Smooth muscle cell (in vitro differentiated cells): ENCODE measurements around the gene GOSR2. TPM values are rescaled to one million over a fixed set of nuclear protein-coding genes. Genes with fewer than 3 reads are reported as not detected.

Experiments used
- DNase-seq: peaks from one replicate; lab custom pipeline; 2025; ENCODE audit not compliant: unreplicated experiment; lab: John Stamatoyannopoulos, UW
- H2AFZ ChIP-seq: fragments of 200-600 bp; sonication (generic); 2 replicates; pipeline ENCODE4 v1.6.0; 2016; ENCODE audit warnings: antibody characterized with exemption, low read depth, mild to moderate bottlenecking
- H3F3A ChIP-seq: fragments of 200-600 bp; sonication (generic); 2 replicates; pipeline ENCODE4 v1.6.0; 2017; ENCODE audit warnings: antibody characterized with exemption, low read depth
- H3K27ac ChIP-seq: fragments of 200-600 bp; sonication (generic); 2 replicates; pipeline ENCODE4 v1.5.1; 2016; ENCODE audit warnings: low read depth, mild to moderate bottlenecking
- H3K27me3 ChIP-seq: fragments of 200-600 bp; sonication (generic); 2 replicates; pipeline ENCODE4 v1.6.1; 2016; ENCODE audit warnings: low read depth, mild to moderate bottlenecking
- H3K36me3 ChIP-seq: fragments of 200-600 bp; sonication (generic); 2 replicates; pipeline ENCODE4 v1.5.1; 2016; ENCODE audit warnings: low read depth
- H3K4me1 ChIP-seq: fragments of 200-600 bp; sonication (generic); 2 replicates; pipeline ENCODE4 v1.5.1; 2016; ENCODE audit warnings: low read depth
- H3K4me2 ChIP-seq: fragments of 200-600 bp; sonication (generic); 2 replicates; pipeline ENCODE4 v1.6.0; 2016; ENCODE audit warnings: mild to moderate bottlenecking
- H3K4me3 ChIP-seq: fragments of 200-600 bp; sonication (generic); 2 replicates; pipeline ENCODE4 v1.5.1; 2016; ENCODE audit warnings: mild to moderate bottlenecking
- H3K79me2 ChIP-seq: fragments of 200-600 bp; sonication (generic); 2 replicates; pipeline ENCODE4 v1.6.0; 2016; ENCODE audit warnings: low read depth, mild to moderate bottlenecking
- H3K9ac ChIP-seq: fragments of 200-600 bp; sonication (generic); 2 replicates; pipeline ENCODE4 v1.6.0; 2016; ENCODE audit warnings: low read depth
- H3K9me3 ChIP-seq: fragments of 200-600 bp; sonication (generic); replicated peaks from 2 replicates; pipeline ENCODE4 v1.5.1; 2016; ENCODE audit warnings: low read depth
- H4K20me1 ChIP-seq: fragments of 200-600 bp; sonication (generic); 2 replicates; pipeline ENCODE4 v1.6.0; 2016; ENCODE audit warnings: low read depth
- WGBS: methylation state at CpG from one replicate; pipeline ENCODE4 v1.1.7; 2016; ENCODE audit warnings: low lambda C conversion rate; 5-methylcytosine and 5-hydroxymethylcytosine counted together
- polyA plus RNA-seq: library from polyadenylated mRNA; unstranded; fragments of >200 nt; fragmentation: Nextera tagmentation; extraction: Ambion mirVana; gene quantifications from 2 replicates; pipeline ENCODE4 v1.2.1, GENCODE V29; 2016
- total RNA-seq: library from RNA; depleted of rRNA; stranded (reverse); fragments of >200 nt; gene quantifications from 2 replicates; pipeline ENCODE4 v1.2.3, GENCODE V29; 2014
- TF ChIP-seq, protein P1 (sequence below): fragments of 200-600 bp; sonication (generic); IDR thresholded peaks from 2 replicates; pipeline ENCODE4 v1.5.1; 2017; ENCODE audit warnings: borderline replicate concordance, mild to moderate bottlenecking, antibody characterized with exemption; ENCODE audit not compliant: insufficient read depth, poor library complexity, severe bottlenecking

The GOSR2 gene
- total and polyA plus RNA-seq, 2 experiments from 2014 or later, result 38.0 to 64.5 TPM

DNA sequence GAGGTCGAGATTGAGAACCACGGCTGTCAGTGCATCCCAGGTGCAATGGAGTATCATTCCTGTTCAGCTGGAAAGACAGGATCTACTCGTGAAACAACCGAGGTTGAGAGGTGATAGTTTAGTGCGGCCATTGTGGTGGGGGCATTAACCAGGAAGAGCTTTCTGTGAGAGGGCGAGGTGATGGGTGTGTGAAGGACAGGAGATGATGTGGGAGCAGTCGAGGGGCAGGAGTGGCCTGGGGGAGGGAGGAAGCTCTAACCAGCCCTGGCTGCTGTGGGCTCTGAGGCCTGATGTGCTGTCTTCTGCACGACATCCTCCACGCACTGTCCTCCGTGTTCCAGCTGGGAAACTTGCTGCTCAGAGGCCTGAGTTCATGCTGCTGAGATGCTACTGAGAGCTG is 22.0 kb downstream of the GOSR2 start:
- TF ChIP-seq, protein P1, sequence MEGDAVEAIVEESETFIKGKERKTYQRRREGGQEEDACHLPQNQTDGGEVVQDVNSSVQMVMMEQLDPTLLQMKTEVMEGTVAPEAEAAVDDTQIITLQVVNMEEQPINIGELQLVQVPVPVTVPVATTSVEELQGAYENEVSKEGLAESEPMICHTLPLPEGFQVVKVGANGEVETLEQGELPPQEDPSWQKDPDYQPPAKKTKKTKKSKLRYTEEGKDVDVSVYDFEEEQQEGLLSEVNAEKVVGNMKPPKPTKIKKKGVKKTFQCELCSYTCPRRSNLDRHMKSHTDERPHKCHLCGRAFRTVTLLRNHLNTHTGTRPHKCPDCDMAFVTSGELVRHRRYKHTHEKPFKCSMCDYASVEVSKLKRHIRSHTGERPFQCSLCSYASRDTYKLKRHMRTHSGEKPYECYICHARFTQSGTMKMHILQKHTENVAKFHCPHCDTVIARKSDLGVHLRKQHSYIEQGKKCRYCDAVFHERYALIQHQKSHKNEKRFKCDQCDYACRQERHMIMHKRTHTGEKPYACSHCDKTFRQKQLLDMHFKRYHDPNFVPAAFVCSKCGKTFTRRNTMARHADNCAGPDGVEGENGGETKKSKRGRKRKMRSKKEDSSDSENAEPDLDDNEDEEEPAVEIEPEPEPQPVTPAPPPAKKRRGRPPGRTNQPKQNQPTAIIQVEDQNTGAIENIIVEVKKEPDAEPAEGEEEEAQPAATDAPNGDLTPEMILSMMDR, result no peak
- no peaks in the 10 kb centered on the region for H3K79me2 ChIP-seq
- H3K27me3 ChIP-seq, result no peaks in the 10 kb centered on the region
- no peak overlapping the region for H3K27ac ChIP-seq
- DNase-seq, result no peak
- H3K4me1 ChIP-seq, result peaks cover 10% of the 10 kb centered on the region
- no peaks in the 10 kb centered on the region for H3K9me3 ChIP-seq
- no peak overlapping the region for H3K4me3 ChIP-seq
- no peaks in the 10 kb centered on the region for H3K36me3 ChIP-seq
- H3F3A ChIP-seq, result peaks cover 6% of the 10 kb centered on the region
- no peak overlapping the region for H3K4me2 ChIP-seq
- WGBS, result 65% methylated on average over 10 of the region's 10 CpGs
- peaks cover 30% of the 10 kb centered on the region for H4K20me1 ChIP-seq
- H2AFZ ChIP-seq, result no peak overlapping the region
- no peak overlapping the region for H3K9ac ChIP-seq

DNA sequence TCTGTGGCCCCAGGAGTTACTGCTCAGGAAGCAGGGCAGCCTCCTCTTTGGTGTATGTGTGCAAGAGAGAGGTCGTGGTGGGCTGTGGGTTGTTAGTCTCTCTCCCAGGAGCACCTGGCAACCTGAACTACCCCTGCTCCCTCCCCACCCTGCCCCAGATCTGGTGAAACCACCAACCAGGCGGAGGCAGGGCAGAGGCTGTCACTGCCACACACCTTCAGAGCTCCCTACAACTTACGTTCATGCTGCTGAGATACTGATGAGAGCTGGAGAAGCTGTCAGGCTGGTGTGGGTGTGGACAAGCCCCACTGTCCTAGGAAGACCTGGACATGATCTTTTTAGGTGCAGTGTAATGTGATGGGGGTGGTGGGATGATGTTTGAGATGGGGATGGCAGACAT is 24.3 kb downstream of the GOSR2 start:
- peaks cover 6% of the 10 kb centered on the region for H3F3A ChIP-seq
- TF ChIP-seq, protein P1, result no peak
- H3K9me3 ChIP-seq, result no peaks in the 10 kb centered on the region
- WGBS, result 79% methylated on average over 3 of the region's 3 CpGs
- no peak overlapping the region for H3K4me2 ChIP-seq
- H3K9ac ChIP-seq, result no peak overlapping the region
- no peak overlapping the region for H3K27ac ChIP-seq
- peaks cover 14% of the 10 kb centered on the region for H3K4me1 ChIP-seq
- DNase-seq, result no peak
- H3K36me3 ChIP-seq, result no peaks in the 10 kb centered on the region
- H3K79me2 ChIP-seq, result no peaks in the 10 kb centered on the region
- no peak overlapping the region for H3K4me3 ChIP-seq
- peaks cover 17% of the 10 kb centered on the region for H4K20me1 ChIP-seq
- no peak overlapping the region for H2AFZ ChIP-seq
- no peaks in the 10 kb centered on the region for H3K27me3 ChIP-seq

DNA sequence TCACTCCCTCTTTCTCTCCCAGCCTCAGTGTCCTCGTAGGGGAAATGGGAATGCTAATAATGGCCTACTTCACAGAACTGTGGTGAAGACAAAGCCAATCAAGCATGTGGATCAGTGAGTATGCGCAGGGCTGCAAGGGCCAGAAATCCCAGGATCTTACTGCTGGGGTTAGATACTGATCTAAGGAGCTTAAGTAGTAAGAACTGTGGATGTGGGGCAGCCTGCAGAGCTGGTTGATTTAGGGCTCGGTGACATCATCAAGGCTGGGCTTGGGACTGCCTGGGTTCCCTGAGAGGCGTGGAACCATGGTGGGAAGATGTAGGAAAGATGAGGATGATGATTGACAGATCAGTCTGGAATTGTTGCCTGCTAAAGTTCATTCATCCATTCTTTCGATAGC is 25.6 kb downstream of the GOSR2 start:
- Histone ChIP-seq H3K9ac (no peak overlapping the region), H3K36me3 (no peaks in the 10 kb centered on the region), H3K4me1 (peaks cover 9% of the 10 kb centered on the region), H3K4me2 (no peak overlapping the region), H4K20me1 (peaks cover 8% of the 10 kb centered on the region), H3K9me3 (no peaks in the 10 kb centered on the region), H3K79me2 (no peaks in the 10 kb centered on the region), H3K4me3 (no peak overlapping the region), H3F3A (no peaks in the 10 kb centered on the region), H3K27me3 (no peaks in the 10 kb centered on the region), H2AFZ (no peak overlapping the region), H3K27ac (no peak overlapping the region)
- DNase-seq, result no peak
- TF ChIP-seq, protein P1, result no peak
- WGBS, result 78% methylated on average over 5 of the region's 5 CpGs

DNA sequence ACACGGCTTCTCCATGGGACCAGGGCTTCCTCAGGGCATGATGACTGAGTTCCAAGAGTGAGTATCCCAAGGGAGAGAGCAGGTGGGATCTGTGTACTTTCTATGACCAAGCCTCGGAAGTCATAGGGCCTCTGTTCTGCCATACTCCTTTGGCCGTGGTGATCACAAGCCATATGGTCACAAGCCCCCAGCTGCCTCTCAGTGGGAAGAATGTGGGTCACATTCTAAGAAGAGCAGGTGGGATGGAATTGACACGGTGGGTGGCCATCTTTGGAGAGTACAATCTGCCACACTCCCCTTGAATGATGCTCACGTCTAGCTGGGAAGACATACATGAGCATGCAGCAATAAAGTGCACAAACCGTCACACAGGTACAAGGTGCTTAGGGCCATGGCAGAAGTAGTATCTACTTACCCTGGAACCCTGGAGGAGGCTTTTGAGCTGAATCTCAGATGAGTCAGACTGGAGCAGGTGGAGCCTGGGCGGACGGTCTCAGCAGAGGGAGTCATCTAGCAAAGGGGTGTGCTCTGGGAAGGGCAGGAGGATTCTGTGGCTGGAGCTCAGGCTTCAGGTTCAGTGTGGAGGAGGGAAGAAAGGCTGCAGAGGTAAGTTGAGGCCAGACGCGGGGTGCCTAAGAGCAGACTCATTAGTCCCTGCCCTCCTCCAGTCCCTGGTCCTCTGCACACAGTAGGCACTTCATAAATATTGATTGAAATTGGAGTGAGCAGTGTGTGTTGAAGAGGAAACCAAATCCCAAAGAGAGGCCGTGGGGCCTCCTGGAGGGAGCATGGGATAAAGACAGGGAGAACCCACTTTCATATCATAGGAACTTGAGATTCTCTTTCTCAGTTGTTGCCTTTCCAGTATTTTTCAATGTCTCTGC is 26.6 kb downstream of the GOSR2 start:
- Histone ChIP-seq H4K20me1 (no peaks in the 10 kb centered on the region), H2AFZ (no peak overlapping the region), H3K36me3 (no peaks in the 10 kb centered on the region), H3K79me2 (no peaks in the 10 kb centered on the region), H3K27me3 (no peaks in the 10 kb centered on the region), H3F3A (no peaks in the 10 kb centered on the region), H3K9me3 (no peaks in the 10 kb centered on the region), H3K4me2 (no peak overlapping the region), H3K27ac (no peak overlapping the region), H3K9ac (no peak overlapping the region), H3K4me3 (no peak overlapping the region), H3K4me1 (peaks cover 4% of the 10 kb centered on the region)
- TF ChIP-seq, protein P1, result no peak
- no peak for DNase-seq
- WGBS, result 86% methylated on average over 11 of the region's 11 CpGs
